Measurements from ENCODE around the gene PGRMC1. TPM values are rescaled to one million over a fixed set of nuclear protein-coding genes. Genes with fewer than 3 reads are reported as not detected.

The PGRMC1 gene
- total and polyA plus RNA-seq, 9 of the 15 experiments (the other 6 are each of a cell fraction or from before 2014, with no cell fraction given) = 27.4 to 115 (median 90.3) TPM

- intact Hi-C loops (cut with micrococcal nuclease) = loop anchor here (1.0 kb wide), 1 partner anchor 49 kb away; no protein-coding TSS in a partner anchor
- BruUV-seq (replicated peaks) = no TSS peak
- POLR2A ChIA-PET = no interaction called here
- Histone ChIP-seq H3K4me2 (ENCODE audit: insufficient read depth, low read length) (no peak overlapping the region), H3K4me1 (replicated peaks in 1 of 2; ENCODE audit: control insufficient read depth in 2 of 2, insufficient read depth in 2 of 2, low read length in 2 of 2) (no peaks in the 10 kb centered on the region), H3K36me3 (ENCODE audit: control insufficient read depth, insufficient read depth, low read length) (no peaks in the 10 kb centered on the region), H3K9me1 (ENCODE audit: control insufficient read depth, insufficient read depth, low read length) (no peaks in the 10 kb centered on the region), H3K9ac (ENCODE audit: insufficient read depth in 1 of 2, low read depth in 2 of 2, low read length in 2 of 2) (no peak overlapping the region), H3K9me3 (replicated peaks; ENCODE audit: control insufficient read depth, insufficient read depth, low read depth, low read length) (no peaks in the 10 kb centered on the region), H3K79me2 (ENCODE audit: control insufficient read depth, insufficient read depth, low read length) (no peaks in the 10 kb centered on the region), H4K20me1 (replicated peaks; ENCODE audit: control insufficient read depth, insufficient read depth, low read length) (no peaks in the 10 kb centered on the region), H3K4me3 (no peak overlapping the region), H2AFZ (ENCODE audit: low read depth, low read length) (no peak overlapping the region), H3K27ac (ENCODE audit: extremely low read depth, low read depth, low read length) (no peak overlapping the region), H3K27me3 (ENCODE audit: control insufficient read depth in 2 of 2, insufficient read depth in 2 of 2, low read length in 2 of 2) (peaks cover 0 to 4% of the 10 kb centered on the region in 2 experiments; a peak in 3 of 5 replicates)
- CTCF ChIA-PET (ENCODE audit: low intra/inter-chr PET ratio) = no interaction called here
- ATAC-seq (peak; percentile 58; the same call in 2 of the 3 replicates), DNase-seq (ENCODE audit: extremely low read depth in 1 of 4, low spot score in 3 of 4) (peak in 1 of 4 experiments; percentile 21), FAIRE-seq (no peak)
- in situ Hi-C loops (cut with MboI) = no loop called here
- 2% methylated on average over 5 of the region's 5 CpGs for WGBS (ENCODE audit: insufficient coverage, low coverage, missing lambda C conversion rate)
- TF ChIP-seq DIDO1 (tag; IDR thresholded peaks at IDR 0.05; ENCODE audit: low read depth) = no peak
- TF ChIP-seq RAD21 (CRISPR knock-in tag; conservative IDR thresholded peaks at IDR 0.05 in 1 of 2, IDR thresholded peaks at IDR 0.05 in 1 of 2) = peak; percentile 44 to 62
- TF ChIP-seq SRSF9 (IDR thresholded peaks at IDR 0.05; ENCODE audit: borderline replicate concordance, low read depth, low read length) = no peak
- no peak for TF ChIP-seq XRCC4 (IDR thresholded peaks at IDR 0.05; ENCODE audit: extremely low read depth, insufficient read depth, insufficient read length)
- TF ChIP-seq, protein P1, sequence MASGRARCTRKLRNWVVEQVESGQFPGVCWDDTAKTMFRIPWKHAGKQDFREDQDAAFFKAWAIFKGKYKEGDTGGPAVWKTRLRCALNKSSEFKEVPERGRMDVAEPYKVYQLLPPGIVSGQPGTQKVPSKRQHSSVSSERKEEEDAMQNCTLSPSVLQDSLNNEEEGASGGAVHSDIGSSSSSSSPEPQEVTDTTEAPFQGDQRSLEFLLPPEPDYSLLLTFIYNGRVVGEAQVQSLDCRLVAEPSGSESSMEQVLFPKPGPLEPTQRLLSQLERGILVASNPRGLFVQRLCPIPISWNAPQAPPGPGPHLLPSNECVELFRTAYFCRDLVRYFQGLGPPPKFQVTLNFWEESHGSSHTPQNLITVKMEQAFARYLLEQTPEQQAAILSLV (tag; IDR thresholded peaks at IDR 0.05) = no peak
- TF ChIP-seq, protein P2, sequence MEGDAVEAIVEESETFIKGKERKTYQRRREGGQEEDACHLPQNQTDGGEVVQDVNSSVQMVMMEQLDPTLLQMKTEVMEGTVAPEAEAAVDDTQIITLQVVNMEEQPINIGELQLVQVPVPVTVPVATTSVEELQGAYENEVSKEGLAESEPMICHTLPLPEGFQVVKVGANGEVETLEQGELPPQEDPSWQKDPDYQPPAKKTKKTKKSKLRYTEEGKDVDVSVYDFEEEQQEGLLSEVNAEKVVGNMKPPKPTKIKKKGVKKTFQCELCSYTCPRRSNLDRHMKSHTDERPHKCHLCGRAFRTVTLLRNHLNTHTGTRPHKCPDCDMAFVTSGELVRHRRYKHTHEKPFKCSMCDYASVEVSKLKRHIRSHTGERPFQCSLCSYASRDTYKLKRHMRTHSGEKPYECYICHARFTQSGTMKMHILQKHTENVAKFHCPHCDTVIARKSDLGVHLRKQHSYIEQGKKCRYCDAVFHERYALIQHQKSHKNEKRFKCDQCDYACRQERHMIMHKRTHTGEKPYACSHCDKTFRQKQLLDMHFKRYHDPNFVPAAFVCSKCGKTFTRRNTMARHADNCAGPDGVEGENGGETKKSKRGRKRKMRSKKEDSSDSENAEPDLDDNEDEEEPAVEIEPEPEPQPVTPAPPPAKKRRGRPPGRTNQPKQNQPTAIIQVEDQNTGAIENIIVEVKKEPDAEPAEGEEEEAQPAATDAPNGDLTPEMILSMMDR (IDR thresholded peaks at IDR 0.05 in 2 of 3, conservative IDR thresholded peaks at IDR 0.05 in 1 of 3; ENCODE audit: insufficient read depth in 2 of 3, low read depth in 1 of 3, low read length in 3 of 3) = peak in 2 of 3 experiments; percentile 45 to 52; a peak in 2 of 6 replicates
- TF ChIP-seq, protein P3, sequence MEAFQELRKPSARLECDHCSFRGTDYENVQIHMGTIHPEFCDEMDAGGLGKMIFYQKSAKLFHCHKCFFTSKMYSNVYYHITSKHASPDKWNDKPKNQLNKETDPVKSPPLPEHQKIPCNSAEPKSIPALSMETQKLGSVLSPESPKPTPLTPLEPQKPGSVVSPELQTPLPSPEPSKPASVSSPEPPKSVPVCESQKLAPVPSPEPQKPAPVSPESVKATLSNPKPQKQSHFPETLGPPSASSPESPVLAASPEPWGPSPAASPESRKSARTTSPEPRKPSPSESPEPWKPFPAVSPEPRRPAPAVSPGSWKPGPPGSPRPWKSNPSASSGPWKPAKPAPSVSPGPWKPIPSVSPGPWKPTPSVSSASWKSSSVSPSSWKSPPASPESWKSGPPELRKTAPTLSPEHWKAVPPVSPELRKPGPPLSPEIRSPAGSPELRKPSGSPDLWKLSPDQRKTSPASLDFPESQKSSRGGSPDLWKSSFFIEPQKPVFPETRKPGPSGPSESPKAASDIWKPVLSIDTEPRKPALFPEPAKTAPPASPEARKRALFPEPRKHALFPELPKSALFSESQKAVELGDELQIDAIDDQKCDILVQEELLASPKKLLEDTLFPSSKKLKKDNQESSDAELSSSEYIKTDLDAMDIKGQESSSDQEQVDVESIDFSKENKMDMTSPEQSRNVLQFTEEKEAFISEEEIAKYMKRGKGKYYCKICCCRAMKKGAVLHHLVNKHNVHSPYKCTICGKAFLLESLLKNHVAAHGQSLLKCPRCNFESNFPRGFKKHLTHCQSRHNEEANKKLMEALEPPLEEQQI (IDR thresholded peaks at IDR 0.05) = no peak
Observed at GRCh38 chrX:119194621-119195020, 41.5 kb upstream of the PGRMC1 start.

Data from K562 (cell line).